GM12873 (cell line): ENCODE measurements around the gene DNPH1.

Source experiments
- CTCF ChIP-seq: IDR thresholded peaks from 2 replicates; pipeline ENCODE4 v1.5.1; 2012; ENCODE audit warnings: low read depth, mild to moderate bottlenecking, moderate library complexity, low read length, control low read depth; ENCODE audit not compliant: insufficient read depth; ENCODE audit errors: missing control alignments

The DNPH1 gene

DNA sequence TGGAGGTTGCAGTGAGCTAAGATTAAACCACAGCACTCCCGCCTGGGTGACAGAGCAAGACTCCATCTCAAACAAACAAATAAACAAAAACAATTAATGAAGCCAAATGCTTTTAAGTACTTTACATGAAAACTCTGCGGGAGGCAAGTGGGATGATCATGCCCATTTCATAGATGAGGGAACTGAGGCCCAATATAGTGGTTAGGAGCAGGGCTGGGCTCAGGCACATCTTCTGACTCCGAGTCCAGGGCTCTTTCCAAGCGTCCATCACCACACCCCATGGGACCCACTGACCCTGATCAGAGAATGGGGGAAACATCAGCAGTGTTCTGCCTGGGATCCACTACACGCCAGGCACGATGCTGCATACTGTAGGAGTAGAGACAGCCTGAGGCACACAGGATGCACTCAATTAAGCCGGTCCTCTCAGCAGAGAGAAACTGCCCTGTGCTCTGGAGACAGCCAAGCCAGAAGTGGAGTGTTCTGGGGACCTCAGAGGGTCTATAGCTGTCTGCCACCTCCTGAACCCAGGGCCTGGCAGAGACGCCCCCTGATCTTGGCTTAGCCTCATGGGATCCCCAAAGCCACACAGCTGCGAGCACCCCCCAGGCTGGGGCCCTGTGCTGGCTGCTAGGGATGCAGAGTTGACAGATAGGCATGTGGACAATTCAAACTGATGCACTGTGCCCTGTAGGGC is 27.5 kb upstream of the DNPH1 start:
- no peak for TF ChIP-seq CTCF

DNA sequence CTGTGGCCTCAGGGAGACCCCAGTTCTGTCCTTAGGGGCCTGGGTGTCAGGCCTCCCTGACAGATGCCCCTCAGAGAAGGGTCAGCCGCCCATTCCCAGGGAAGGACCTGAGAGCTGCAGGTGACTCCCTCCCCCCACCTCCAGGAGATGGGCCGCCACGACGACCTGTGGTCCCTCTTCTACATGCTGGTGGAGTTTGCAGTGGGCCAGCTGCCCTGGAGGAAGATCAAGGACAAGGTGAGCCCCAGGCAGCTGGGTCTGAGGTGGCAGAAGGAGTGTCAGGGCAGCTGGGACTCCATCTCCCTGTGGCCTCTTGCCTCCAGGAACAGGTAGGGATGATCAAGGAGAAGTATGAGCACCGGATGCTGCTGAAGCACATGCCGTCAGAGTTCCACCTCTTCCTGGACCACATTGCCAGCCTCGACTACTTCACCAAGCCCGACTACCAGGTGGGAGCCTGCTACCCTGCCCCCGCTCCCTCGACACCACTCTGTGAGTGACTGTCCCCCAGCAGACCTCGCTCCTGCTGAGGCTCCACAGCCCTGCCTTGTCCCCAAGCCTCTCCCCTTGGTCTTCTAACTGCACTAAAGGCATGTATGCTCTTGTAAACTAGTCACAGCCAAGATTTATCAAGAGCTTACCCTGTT is 26.2 kb upstream of the DNPH1 start:
- TF ChIP-seq CTCF = no peak

GRCh38 chr6:43254846-43255245 is 25.6 kb upstream of the DNPH1 start:
- TF ChIP-seq CTCF = no peak

DNA sequence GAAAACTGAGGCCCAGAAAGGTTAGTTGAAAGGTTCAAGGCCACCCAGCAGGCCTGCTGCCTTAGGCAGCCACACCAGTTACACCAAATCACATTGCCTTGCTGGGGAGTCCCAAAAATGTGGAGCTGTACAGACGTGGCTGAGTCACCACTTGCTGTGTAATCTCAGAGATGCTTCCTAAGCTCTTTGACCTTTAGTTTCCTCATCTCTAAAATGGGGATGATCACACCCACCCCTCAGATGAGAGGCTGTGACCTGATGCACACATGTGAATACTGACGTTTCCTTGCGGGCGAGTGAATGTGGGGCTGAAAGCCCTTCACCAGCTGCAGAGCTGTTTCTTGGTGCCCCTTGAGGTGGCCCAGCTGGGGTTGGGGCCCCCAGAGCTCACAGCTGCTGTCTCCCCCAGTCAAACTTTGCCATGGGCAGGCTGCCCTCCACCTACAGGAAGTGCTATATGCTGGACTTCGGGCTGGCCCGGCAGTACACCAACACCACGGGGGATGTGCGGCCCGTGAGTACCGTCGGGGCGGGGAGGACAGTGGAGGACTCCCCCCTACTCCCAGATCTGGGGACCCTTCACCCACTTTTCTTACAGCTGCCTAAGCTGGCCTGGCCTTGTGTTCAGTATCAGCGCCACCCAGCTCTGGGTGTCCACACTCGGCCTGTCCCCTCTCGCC is 25.0 kb upstream of the DNPH1 start:
- TF ChIP-seq CTCF = no peak

DNA sequence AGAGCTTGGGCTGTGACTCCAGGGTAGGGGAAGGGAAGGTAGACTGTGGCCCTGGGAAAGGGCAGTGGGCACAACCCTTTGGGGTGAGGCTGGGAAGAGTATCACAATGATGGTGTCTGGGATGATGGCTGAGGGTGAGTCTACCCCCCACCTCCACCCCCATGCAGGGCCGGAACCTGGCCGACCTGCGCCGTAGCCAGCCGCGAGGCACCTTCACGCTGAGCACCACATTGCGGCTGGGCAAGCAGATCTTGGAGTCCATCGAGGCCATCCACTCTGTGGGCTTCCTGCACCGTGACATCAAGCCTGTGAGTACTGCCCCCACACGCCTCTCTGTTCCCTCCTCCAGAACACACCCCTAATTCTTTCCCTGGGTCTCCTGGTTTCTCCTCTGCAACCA is 24.1 kb upstream of the DNPH1 start:
- no peak for TF ChIP-seq CTCF

GRCh38 chr6:43250992-43251373 is 21.7 kb upstream of the DNPH1 start:
- TF ChIP-seq CTCF = no peak

DNA sequence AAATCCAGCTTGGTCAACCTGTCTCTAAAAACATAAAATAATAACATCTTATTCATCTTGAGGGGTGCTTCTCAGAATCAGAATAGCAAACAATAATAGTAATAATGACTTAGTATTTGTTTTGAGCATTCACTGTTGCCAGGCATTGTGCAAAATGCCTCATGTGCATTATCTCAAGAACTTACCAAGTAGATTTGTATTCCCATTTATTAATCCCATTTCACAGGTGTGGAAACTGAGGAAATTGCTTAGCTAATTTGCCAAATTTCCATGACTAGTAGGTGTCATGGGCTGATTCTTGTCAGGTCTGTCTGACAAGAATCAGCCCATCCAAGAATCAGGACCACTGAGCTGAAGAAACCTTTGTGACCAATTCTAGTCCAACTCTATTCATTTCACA is 19.5 kb upstream of the DNPH1 start:
- no peak for TF ChIP-seq CTCF
